Glutamatergic neuron (in vitro differentiated cells): ENCODE data around the gene ERGIC1. TPM values are rescaled to one million over a fixed set of nuclear protein-coding genes. Genes with fewer than 3 reads are reported as not detected.
A peak's percentile ranks its signal among the peaks of the same experiment; 100 is the strongest.

Experiments used
- DNase-seq: peaks from one replicate; pipeline ENCODE4 v3.0.0; 2022
- H3K27ac Mint-ChIP-seq: one replicate; pipeline ENCODE4 v1.8.0; 2020; ENCODE audit warnings: mild to moderate bottlenecking, mixed read lengths, inconsistent platforms; ENCODE audit not compliant: unreplicated experiment
- H3K27me3 Mint-ChIP-seq: one replicate; pipeline ENCODE4 v1.8.0; 2020; ENCODE audit warnings: mild to moderate bottlenecking, moderate library complexity, mixed read lengths, inconsistent platforms; ENCODE audit not compliant: unreplicated experiment
- H3K36me3 Mint-ChIP-seq: one replicate; pipeline ENCODE4 v1.8.0; 2020; ENCODE audit warnings: mild to moderate bottlenecking, mixed read lengths, inconsistent platforms; ENCODE audit not compliant: unreplicated experiment
- H3K4me1 Mint-ChIP-seq: one replicate; pipeline ENCODE4 v1.8.0; 2020; ENCODE audit warnings: mild to moderate bottlenecking, low read depth, mixed read lengths, inconsistent platforms; ENCODE audit not compliant: unreplicated experiment
- H3K4me3 Mint-ChIP-seq: one replicate; pipeline ENCODE4 v1.8.0; 2020; ENCODE audit warnings: mild to moderate bottlenecking, mixed read lengths, inconsistent platforms; ENCODE audit not compliant: unreplicated experiment
- H3K9me3 Mint-ChIP-seq: one replicate; pipeline ENCODE4 v1.8.0; 2020; ENCODE audit warnings: mild to moderate bottlenecking, moderate library complexity, mixed read lengths, inconsistent platforms; ENCODE audit not compliant: unreplicated experiment
- total RNA-seq: library from RNA; stranded (reverse); fragmentation: NEBNext Ultra II Directional; extraction: Animal tissue kit (Norgen Biotek cat#: 25700); gene quantifications from one replicate; pipeline ENCODE4 v1.2.1, GENCODE V29; 2021; ENCODE audit not compliant: unreplicated experiment
- TF ChIP-seq, protein P1 (sequence below): fragments of 200-600 bp; sonication (generic); IDR thresholded peaks from one replicate; pipeline ENCODE4 v1.5.0; 2021; ENCODE audit not compliant: partially characterized antibody, unreplicated experiment

Gene ERGIC1
- total RNA-seq, 1 donor from 2014 or later = 76.2 TPM

GRCh38 chr5:172835290-172835993 is 1.4 kb downstream of the ERGIC1 start:
- Mint-ChIP-seq H3K9me3 (peaks cover 3% of the 10 kb centered on the region), H3K36me3 (no peaks in the 10 kb centered on the region), H3K4me1 (peaks cover 16% of the 10 kb centered on the region), H3K27me3 (no peaks in the 10 kb centered on the region), H3K27ac (peak overlapping the region; percentile 59), H3K4me3 (peak overlapping the region; percentile 82)
- no peak for DNase-seq
- TF ChIP-seq, protein P1, sequence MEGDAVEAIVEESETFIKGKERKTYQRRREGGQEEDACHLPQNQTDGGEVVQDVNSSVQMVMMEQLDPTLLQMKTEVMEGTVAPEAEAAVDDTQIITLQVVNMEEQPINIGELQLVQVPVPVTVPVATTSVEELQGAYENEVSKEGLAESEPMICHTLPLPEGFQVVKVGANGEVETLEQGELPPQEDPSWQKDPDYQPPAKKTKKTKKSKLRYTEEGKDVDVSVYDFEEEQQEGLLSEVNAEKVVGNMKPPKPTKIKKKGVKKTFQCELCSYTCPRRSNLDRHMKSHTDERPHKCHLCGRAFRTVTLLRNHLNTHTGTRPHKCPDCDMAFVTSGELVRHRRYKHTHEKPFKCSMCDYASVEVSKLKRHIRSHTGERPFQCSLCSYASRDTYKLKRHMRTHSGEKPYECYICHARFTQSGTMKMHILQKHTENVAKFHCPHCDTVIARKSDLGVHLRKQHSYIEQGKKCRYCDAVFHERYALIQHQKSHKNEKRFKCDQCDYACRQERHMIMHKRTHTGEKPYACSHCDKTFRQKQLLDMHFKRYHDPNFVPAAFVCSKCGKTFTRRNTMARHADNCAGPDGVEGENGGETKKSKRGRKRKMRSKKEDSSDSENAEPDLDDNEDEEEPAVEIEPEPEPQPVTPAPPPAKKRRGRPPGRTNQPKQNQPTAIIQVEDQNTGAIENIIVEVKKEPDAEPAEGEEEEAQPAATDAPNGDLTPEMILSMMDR = no peak

- Mint-ChIP-seq H3K27me3 (no peaks in the 10 kb centered on the region), H3K36me3 (no peaks in the 10 kb centered on the region), H3K4me3 (no peak overlapping the region), H3K4me1 (peaks cover 19% of the 10 kb centered on the region), H3K27ac (no peak overlapping the region), H3K9me3 (peaks cover 3% of the 10 kb centered on the region)
- no peak for DNase-seq
- TF ChIP-seq, protein P1 = no peak
These were observed 1.9 kb downstream of the ERGIC1 start for GRCh38 chr5:172835994-172836356.

- no peak for DNase-seq
- Mint-ChIP-seq H3K27ac (no peak overlapping the region), H3K36me3 (no peaks in the 10 kb centered on the region), H3K27me3 (peaks cover 2% of the 10 kb centered on the region), H3K4me3 (no peak overlapping the region), H3K4me1 (peaks cover 26% of the 10 kb centered on the region), H3K9me3 (peaks cover 1% of the 10 kb centered on the region)
- TF ChIP-seq, protein P1 = no peak
These were observed 3.6 kb downstream of the ERGIC1 start for GRCh38 chr5:172837640-172838039.

GRCh38 chr5:172838151-172838875 is 4.3 kb downstream of the ERGIC1 start:
- Mint-ChIP-seq H3K27me3 (peaks cover 2% of the 10 kb centered on the region), H3K27ac (no peak overlapping the region), H3K36me3 (no peaks in the 10 kb centered on the region), H3K4me3 (no peak overlapping the region), H3K4me1 (peaks cover 26% of the 10 kb centered on the region), H3K9me3 (peaks cover 1% of the 10 kb centered on the region)
- TF ChIP-seq, protein P1 = no peak
- DNase-seq = no peak
